T-helper 2 cell (primary cell): ENCODE measurements around the gene RTL10.

Experiments used
- DNase-seq, 5 experiments: peaks; one replicate each; pipeline versions ENCODE4 v3.0.0 to v3.0.0-alpha.2; 2012 to 2022

The RTL10 gene

GRCh38 chr22:19821523-19822300 is 33.0 kb downstream of the RTL10 start:
- no peak for DNase-seq

GRCh38 chr22:19820880-19821522 is 33.7 kb downstream of the RTL10 start:
- DNase-seq: no peak

GRCh38 chr22:19819911-19820879 is 34.5 kb downstream of the RTL10 start:
- DNase-seq: no peak

DNA sequence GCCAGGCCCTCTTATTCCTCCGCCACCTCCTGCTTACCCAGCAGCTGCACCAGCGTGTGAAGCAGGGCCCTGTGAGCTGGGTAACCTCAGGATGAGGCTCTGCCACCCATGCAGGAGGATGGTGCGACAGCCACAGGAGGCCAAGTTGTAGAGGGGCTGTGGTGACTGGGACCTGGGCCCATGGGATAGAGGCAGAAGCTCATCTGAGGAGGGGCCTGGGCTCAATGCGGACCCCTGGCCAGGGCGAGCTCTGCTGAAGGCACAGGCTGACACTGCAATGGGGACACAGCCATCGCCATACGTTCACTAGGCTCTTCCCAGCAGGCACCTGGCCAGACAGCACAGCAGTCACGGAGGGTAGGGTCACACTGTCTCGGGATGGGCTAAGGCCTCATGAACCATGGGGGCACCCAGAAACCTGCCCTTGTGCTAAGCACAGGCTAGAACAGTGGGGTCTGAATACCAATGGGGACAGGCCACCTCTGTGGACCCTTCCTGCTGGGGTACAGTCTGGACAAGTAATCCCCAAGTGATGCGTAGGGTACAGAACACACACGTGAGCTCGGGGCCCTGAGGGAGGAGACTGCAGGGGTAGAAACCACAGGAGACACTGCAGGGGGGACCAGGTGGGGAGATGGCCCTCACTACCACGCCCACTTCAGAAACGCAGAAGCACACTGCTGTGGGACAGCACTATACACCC is 35.3 kb downstream of the RTL10 start:
- no peak for DNase-seq

DNA sequence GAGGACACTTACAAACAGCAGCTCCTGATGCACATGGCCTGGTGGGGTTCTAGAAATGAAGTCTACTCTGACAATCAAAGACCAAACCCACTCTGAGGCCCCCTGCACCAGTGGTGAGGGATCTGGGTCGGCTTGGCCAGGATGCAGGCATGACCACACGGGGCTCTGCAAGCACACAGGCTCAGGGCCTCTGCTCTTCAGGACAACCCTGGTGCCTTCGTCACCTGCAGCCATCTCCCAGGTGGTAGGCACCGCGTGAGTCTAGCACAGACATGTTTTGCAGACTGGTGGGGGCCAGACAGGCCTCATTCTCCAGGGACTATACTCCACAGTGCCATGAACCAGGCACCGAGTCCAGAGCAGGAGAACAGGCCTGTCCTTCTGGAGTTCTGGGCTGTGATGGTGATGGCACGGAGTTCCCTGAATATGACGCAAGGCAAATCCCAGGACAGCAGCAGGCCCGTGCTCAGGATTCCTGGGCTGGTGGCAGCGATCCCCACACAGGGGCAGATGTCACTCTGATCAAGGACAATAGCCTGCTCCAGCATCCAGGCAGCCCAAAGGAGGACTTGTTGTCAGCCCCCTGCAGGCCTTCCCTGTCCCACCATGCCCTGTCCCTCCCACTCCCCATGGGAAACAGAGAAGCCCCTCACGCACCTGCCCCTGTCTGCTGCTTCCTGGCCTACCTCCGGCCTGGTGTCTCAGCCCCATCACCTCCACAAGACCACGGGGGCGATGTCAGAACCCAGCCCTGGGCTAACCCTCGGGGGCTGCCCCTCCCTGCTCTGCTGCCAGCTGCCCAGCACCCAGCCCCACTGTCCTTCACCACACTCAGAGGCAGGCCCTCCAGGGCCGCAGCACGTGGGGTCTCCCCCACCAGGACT is 36.1 kb downstream of the RTL10 start:
- no peak for DNase-seq

GRCh38 chr22:19816372-19817119 is 38.1 kb downstream of the RTL10 start:
- DNase-seq: no peak

DNA sequence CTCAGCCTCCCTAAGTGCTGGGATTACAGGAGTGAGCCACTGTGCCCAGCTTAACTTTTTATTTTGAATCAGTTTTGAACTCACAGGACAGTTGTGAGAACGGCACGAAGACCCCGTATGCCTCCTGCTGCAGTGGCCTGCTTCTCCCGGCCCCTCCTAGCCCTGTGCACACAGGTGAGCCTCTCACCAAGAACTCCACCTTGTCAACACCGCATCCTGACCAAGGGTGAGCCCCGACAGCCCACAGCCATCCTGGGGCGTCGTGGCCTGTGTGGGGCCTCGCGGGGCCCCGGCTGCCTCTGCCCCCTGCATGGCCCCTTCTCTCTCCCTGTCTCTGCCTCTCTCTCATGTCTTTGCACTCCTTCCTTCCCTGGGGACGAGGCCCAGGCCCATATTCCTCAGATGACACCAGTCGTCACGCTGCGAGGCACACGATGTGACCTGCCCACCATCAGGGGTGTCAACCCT is 38.8 kb downstream of the RTL10 start:
- no peak for DNase-seq

GRCh38 chr22:19815093-19815822 is 39.4 kb downstream of the RTL10 start:
- no peak for DNase-seq

DNA sequence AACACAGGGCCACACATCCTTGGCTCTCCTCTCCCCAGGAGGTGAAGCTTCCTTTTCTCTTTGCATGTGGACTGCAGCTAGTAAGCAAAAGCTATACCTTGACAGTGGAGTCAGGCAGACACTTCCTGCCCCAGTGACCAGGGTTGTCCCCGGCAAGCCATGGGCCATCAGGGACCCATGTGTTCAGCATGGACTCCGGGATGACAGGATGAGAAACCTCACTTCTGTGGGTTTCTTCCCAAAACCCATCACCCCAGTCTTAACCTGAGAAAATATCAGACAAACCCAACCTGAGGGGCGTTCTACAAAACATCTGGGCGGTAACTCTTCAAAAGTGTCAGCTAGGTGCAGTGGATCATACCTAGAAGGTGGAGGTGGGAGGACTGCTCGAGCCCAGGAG is 40.2 kb downstream of the RTL10 start:
- DNase-seq: no peak

DNA sequence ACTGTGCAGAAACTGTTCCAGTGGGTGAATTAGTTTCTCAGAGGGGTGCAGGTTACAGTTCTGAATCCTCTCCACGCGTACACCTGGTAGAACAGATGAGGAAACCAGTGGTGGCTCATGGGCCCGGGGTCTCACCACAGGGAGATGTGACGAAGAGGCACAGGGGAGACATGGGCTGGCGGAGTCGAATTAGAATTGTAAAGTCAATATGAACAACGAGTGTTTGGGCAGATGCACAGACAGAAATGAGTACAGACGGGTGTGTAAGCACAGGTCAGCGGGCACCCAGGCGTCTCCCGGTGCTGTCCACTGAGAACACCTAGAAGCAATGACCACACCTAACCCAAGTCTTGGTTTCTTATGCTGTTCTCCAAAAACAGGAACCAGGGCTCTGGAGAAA is 41.8 kb downstream of the RTL10 start:
- no peak for DNase-seq

- DNase-seq: no peak
Measured at GRCh38 chr22:19811811-19812771, 42.6 kb downstream of the RTL10 start.

- no peak for DNase-seq
Measured at GRCh38 chr22:19811211-19811621, 43.5 kb downstream of the RTL10 start.

DNA sequence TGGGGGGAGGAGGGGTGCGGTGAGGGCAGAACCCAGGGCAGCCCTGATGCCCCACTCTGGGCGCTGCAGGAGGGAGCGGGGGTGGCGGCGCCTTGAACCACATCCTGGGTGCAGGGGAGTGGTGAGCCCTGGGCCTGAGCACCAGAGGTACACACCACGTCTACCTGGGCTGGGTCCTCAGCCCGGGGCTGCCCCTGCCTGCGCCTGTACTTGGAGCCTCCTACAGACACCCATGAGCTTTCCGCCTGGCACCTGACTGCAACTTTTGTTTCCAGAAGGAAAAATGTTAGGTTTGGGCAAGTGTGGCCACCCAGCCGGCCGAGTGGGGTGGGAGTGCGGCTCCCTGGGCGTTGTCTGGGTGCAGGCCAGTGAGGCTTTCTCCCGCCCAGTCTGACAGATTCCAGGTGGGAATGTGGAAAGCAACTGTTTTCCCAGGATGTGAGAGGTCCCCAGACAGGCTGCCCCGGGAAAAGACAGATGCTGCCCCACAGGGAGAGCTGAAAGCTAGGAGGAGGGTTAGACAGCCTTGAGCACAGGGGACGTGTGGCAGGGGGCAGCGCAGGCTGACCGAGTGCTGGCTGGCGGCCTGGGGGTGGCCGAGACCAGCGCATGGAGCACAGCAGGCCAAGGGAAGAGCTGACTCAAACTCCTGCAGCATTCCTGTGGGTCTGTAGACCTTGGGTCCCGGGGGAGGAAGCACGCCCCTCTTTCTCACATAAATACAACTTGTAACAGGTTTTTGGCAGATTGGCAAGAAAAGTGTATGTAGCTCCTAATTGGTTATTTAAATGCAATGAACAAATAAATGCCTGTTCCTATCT is 44.1 kb downstream of the RTL10 start:
- DNase-seq: peak in 1 of 5 experiments; percentile 38

DNA sequence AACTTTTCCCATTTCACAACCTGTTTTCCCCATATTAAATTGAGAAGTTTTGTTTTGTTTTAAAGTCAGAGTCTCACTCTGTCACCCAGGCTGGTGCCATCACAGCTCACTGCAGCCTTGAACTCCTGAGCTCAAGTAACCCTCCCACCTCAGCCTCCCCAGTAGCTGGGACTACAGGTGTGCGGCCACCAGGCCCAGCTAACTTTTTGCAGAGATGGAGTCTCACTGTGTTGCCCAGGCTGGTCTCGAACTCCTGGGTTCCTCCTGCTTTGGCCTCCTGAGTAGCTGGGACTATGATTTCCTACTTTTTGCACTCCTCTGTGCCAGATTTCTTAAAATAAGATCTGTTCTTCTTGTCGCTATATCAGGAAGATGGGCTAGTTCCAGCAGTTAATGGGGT is 44.9 kb downstream of the RTL10 start:
- no peak for DNase-seq

DNA sequence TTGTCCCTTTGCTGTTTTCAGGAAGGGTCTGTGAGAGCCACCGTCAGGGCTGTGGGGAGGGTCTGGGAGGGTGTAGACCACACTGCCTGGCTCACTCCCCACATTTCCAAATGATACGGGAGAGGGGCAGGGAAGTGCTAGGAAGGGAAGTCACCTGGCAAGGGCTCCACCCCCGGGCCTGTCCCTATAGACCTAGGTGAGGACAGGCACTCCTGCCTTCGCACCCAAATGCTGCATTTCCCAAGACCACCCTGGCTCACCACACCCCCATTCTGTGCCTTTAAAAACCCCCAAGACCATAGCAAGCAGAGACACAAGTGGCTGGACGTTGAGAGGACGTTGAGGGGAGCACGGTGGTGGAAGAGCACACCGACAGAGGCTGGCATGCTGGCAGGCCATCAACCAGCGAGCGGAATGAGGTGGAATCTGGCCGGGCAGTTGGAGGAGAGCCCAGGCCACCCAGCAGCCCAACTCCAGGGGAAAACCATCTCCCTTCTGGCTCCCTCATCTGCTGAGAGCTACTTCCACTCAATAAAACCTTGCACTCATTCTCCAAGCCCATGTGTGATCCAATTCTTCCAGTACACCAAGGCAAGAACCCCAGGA is 45.7 kb downstream of the RTL10 start:
- no peak for DNase-seq

DNA sequence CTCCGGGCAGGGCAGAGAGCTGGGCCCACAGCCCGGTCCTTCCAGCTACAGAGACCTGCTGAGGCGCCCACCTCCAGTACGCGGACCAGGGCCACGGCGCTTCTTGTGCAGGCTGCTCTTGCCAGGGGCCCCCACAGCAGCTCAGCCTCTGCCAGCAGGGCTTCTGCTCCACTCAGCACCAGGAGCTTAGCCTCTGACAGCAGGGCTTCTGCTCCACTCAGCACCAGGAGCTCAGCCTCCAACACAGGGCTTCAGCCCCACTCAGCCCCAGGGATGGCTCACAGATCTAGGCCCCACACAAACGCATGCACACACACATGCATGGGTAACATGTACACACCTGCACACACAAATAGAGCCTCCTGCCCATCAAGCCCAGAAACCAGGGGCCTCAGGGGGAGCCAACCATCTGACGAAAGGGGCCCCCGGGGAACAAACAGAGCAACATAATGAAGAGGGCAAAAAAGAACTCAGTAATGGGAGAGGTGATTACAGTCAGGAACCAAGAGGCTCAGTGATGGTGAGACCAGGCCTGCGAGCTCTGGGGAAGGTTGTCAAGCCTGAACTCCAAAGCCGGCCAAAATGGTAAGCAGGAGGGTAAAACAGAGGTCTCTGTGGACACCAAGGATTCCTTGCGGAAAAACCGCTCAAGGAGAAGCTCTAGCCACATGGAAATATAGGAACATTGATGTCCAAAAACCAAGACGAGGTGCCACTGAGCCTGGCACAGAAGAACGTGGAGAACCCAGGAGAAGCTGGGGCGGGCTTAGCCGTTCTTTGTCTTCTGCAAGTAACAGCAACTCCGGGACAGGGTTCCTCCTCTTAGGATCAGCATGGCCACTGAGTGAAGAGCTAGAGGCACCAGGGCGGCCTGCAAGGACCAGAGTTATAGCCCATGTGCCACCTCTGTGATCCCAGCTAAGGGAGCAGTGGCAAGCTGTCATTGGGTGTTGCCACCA is 46.5 kb downstream of the RTL10 start:
- no peak for DNase-seq
